Measurements from ENCODE around the gene NR6A1. TPM values are rescaled to one million over a fixed set of nuclear protein-coding genes. Genes with fewer than 3 reads are reported as not detected.

NR6A1 gene
- total and polyA plus RNA-seq, 2 of the 8 experiments (the other 6 are each of a cell fraction or from before 2014, with no cell fraction given) = 93.2 to 237 TPM

- Histone ChIP-seq H3K18ac (ENCODE audit: extremely low read depth, low read length) (no peak overlapping the region), H4K8ac (ENCODE audit: extremely low read depth, insufficient read depth, low read length) (no peak overlapping the region), H3K79me1 (ENCODE audit: low read depth, low read length) (peaks cover 4% of the 10 kb centered on the region; the same call in 1 of the 2 replicates), H2BK5ac (ENCODE audit: low read depth, low read length) (no peak overlapping the region), H3K23ac (ENCODE audit: insufficient read length) (no peak overlapping the region), H3K4me2 (ENCODE audit: insufficient read depth in 1 of 2, low read depth in 2 of 2, low read length in 2 of 2) (0 out of 4 replicates have a peak overlapping the region, but pooled peaks of 1 of the 2 experiments have one; percentile 9), H2BK120ac (replicated peaks; ENCODE audit: low read depth, low read length) (no peak overlapping the region), H3K27me3 (replicated peaks in 1 of 4; ENCODE audit: control insufficient read depth in 3 of 4, extremely low read depth in 1 of 4, insufficient read depth in 3 of 4, low read length in 3 of 4) (no peaks in the 10 kb centered on the region), H3K4ac (replicated peaks; ENCODE audit: insufficient read length, low read depth, low read length) (no peak overlapping the region), H2AFZ (ENCODE audit: low read length) (no peak overlapping the region), H3K27ac (ENCODE audit: low read depth, low read length) (no peak overlapping the region), H3K9ac (replicated peaks in 1 of 4; ENCODE audit: extremely low read depth in 1 of 4, low read depth in 3 of 4, low read length in 3 of 4) (no peak overlapping the region), H2BK15ac (ENCODE audit: low read length) (no peak overlapping the region), H3K36me3 (ENCODE audit: control insufficient read depth in 2 of 4, insufficient read depth in 4 of 4, low read length in 3 of 4) (no peaks in the 10 kb centered on the region; a peak in 1 of 8 replicates), H4K5ac (ENCODE audit: insufficient read length, low read depth, low read length) (no peak overlapping the region), H4K91ac (replicated peaks; ENCODE audit: insufficient read length, low read length) (no peak overlapping the region), H2AK5ac (ENCODE audit: low read depth, low read length) (no peak overlapping the region), H3K9me3 (ENCODE audit: insufficient read depth in 2 of 2, low read depth in 1 of 2, low read length in 1 of 2) (no peaks in the 10 kb centered on the region), H2BK20ac (ENCODE audit: low read length) (no peak overlapping the region), H3K14ac (ENCODE audit: insufficient read length) (no peak overlapping the region), H3K79me2 (ENCODE audit: control insufficient read depth in 1 of 2, insufficient read depth in 2 of 2, low read length in 2 of 2) (peaks cover 0 to 66% of the 10 kb centered on the region in 2 experiments; a peak in 2 of 4 replicates), H3K56ac (replicated peaks; ENCODE audit: insufficient read length, low read depth, low read length) (no peak overlapping the region), H2BK12ac (ENCODE audit: low read depth, low read length) (no peak overlapping the region), H4K20me1 (replicated peaks in 1 of 2; ENCODE audit: control insufficient read depth in 1 of 2, insufficient read depth in 2 of 2, low read length in 2 of 2) (no peaks in the 10 kb centered on the region), H3K4me1 (replicated peaks in 1 of 4; ENCODE audit: control insufficient read depth in 3 of 4, insufficient read depth in 4 of 4, low read length in 3 of 4) (peaks cover 9 to 17% (median 14%) of the 10 kb centered on the region in 4 experiments; a peak in 6 of 7 replicates), H3K23me2 (ENCODE audit: low read depth, low read length) (no peaks in the 10 kb centered on the region), H3K4me3 (ENCODE audit: extremely low read depth in 1 of 4, insufficient read depth in 2 of 4, low read depth in 3 of 4, low read length in 4 of 4) (no peak overlapping the region)
- ChIA-PET POLR2A (ENCODE audit: partially characterized antibody) (no interaction called here), CTCF (ENCODE audit: partially characterized antibody) (interaction anchor here (1.6 kb wide), 1 partner anchor 79 kb away, joined by 3 read pairs; no protein-coding TSS in a partner anchor)
- DNase-seq (ENCODE audit: low read depth in 1 of 2, low spot score in 2 of 2) (no peak), FAIRE-seq (no peak)
- 36% methylated on average over 3 of the region's 3 CpGs; no CpG with 5 or more reads in 1 of the 2 experiments for WGBS, 2 experiments (ENCODE audit: extremely low coverage in 1 of 2, insufficient coverage in 1 of 2, insufficient read length in 1 of 2, insufficient replicate concordance in 2 of 2, low coverage in 1 of 2, low lambda C conversion rate in 2 of 2, missing lambda C conversion rate in 1 of 2)
- TF ChIP-seq CBX8 (IDR thresholded peaks at IDR 0.05; ENCODE audit: borderline replicate concordance, low read depth, low read length) (no peak), SP4 (IDR thresholded peaks at IDR 0.05; ENCODE audit: low read length) (no peak), SAP30 (IDR thresholded peaks at IDR 0.05; ENCODE audit: insufficient read depth, insufficient replicate concordance, low read length) (no peak), USF2 (IDR thresholded peaks at IDR 0.05; ENCODE audit: low read length) (no peak), ATF2 (IDR thresholded peaks at IDR 0.05; ENCODE audit: low read length) (no peak), KDM1A (IDR thresholded peaks at IDR 0.05; ENCODE audit: borderline replicate concordance, low read length) (no peak), PHF8 (conservative IDR thresholded peaks at IDR 0.05; ENCODE audit: low read depth, low read length) (no peak), E2F6 (IDR thresholded peaks at IDR 0.05) (no peak), TCF12 (IDR thresholded peaks at IDR 0.05; ENCODE audit: low read depth, low read length) (no peak), CEBPB (IDR thresholded peaks at IDR 0.05; ENCODE audit: low read depth, low read length) (no peak)
Observed at GRCh38 chr9:124696101-124696500, 75.0 kb downstream of the NR6A1 start.

Data from H1 (cell line).